ENCODE data around the gene KLK6. TPM values are rescaled to one million over a fixed set of nuclear protein-coding genes. Genes with fewer than 3 reads are reported as not detected.

Gene KLK6
- polyA plus RNA-seq (2013), result 59.8 and 62.6 TPM in 2 replicates

- Histone ChIP-seq H3K4ac (ENCODE audit: low read depth, low read length) (peak within 1 kb of the TSS; percentile 63), H3K23ac (ENCODE audit: low read length) (no peak within 1 kb of the TSS), H4K91ac (ENCODE audit: low read depth, low read length) (peak within 1 kb of the TSS; percentile 96), H3K79me1 (ENCODE audit: low read length) (peaks cover 23% of the 10 kb centered on the region), H2AK5ac (ENCODE audit: low read length) (peak within 1 kb of the TSS; percentile 93), H2BK12ac (ENCODE audit: low read length) (peak within 1 kb of the TSS; percentile 96), H3K79me2 (ENCODE audit: control insufficient read depth, insufficient read depth, low read length, poor library complexity) (peaks cover 4% of the 10 kb centered on the region), H3K27ac (ENCODE audit: low read depth, low read length) (peak within 1 kb of the TSS; percentile 54), H2BK120ac (ENCODE audit: insufficient read depth, low read length, poor library complexity) (peak within 1 kb of the TSS; percentile 97), H3K9me3 (ENCODE audit: insufficient read depth, low read depth, low read length) (peaks cover 2% of the 10 kb centered on the region), H3K4me1 (ENCODE audit: control insufficient read depth in 1 of 2, insufficient read depth in 2 of 2, low read length in 2 of 2) (peaks cover 23% of the 10 kb centered on the region in 2 experiments), H2AFZ (ENCODE audit: insufficient read depth, low read length, poor library complexity) (peak within 1 kb of the TSS; percentile 61), H3K9ac (ENCODE audit: low read length) (no peak within 1 kb of the TSS), H4K8ac (ENCODE audit: low read depth, low read length) (peak within 1 kb of the TSS; percentile 88), H3K18ac (ENCODE audit: low read length) (peak within 1 kb of the TSS; percentile 93), H3K4me3 (ENCODE audit: low read depth, low read length) (no peak within 1 kb of the TSS), H3K4me2 (ENCODE audit: low read length) (peak within 1 kb of the TSS; percentile 5), H3K36me3 (ENCODE audit: control insufficient read depth in 1 of 2, insufficient read depth in 2 of 2, low read length in 2 of 2) (no peaks in the 10 kb centered on the region), H4K12ac (ENCODE audit: low read depth, low read length) (peak within 1 kb of the TSS; percentile 31), H2BK5ac (ENCODE audit: low read depth, low read length, poor library complexity) (peak within 1 kb of the TSS; percentile 78), H3K27me3 (ENCODE audit: insufficient read depth, low read length) (no peaks in the 10 kb centered on the region), H3K14ac (ENCODE audit: low read length) (peak within 1 kb of the TSS; percentile 93)
- DNase-seq, result no peak
- no CpG with 5 or more reads among the region's 19 CpGs for whole genome bisulfite sequencing (ENCODE audit: extremely low coverage, insufficient coverage, insufficient read length)
Measured at GRCh38 chr19:50969413-50969760, at the start of gene KLK6. KLK6 (minus strand) TSS chr19:50969591; CDS start chr19:50968104, 1,487 bp downstream.

GRCh38 chr19:51018745-51019543, 49.6 kb upstream of the KLK6 start:
- H2BK12ac ChIP-seq (ENCODE audit: low read length), result peak overlapping the region; percentile 42
- H4K12ac ChIP-seq (ENCODE audit: low read depth, low read length), result no peak overlapping the region
- no peak overlapping the region for H2BK120ac ChIP-seq (ENCODE audit: insufficient read depth, low read length, poor library complexity)
- H3K9ac ChIP-seq (ENCODE audit: low read length), result no peak overlapping the region
- no peak overlapping the region for H2BK5ac ChIP-seq (ENCODE audit: low read depth, low read length, poor library complexity)
- no peak overlapping the region for H3K14ac ChIP-seq (ENCODE audit: low read length)
- WGBS (ENCODE audit: extremely low coverage, insufficient coverage, insufficient read length), result no CpG with 5 or more reads among the region's 68 CpGs
- H3K4me2 ChIP-seq (ENCODE audit: low read length), result peak overlapping the region; percentile 66
- peak overlapping the region; percentile 57 for H3K18ac ChIP-seq (ENCODE audit: low read length)
- H2AK5ac ChIP-seq (ENCODE audit: low read length), result no peak overlapping the region
- H3K36me3 ChIP-seq (ENCODE audit: control insufficient read depth in 1 of 2, insufficient read depth in 2 of 2, low read length in 2 of 2), result no peaks in the 10 kb centered on the region
- no peak overlapping the region for H3K27ac ChIP-seq (ENCODE audit: low read depth, low read length)
- peak overlapping the region; percentile 38 for H3K4me3 ChIP-seq (ENCODE audit: low read depth, low read length)
- peak overlapping the region; percentile 32 for H4K91ac ChIP-seq (ENCODE audit: low read depth, low read length)
- H3K23ac ChIP-seq (ENCODE audit: low read length), result no peak overlapping the region
- H3K79me2 ChIP-seq (ENCODE audit: control insufficient read depth, insufficient read depth, low read length, poor library complexity), result no peaks in the 10 kb centered on the region
- no peak for DNase-seq
- peaks cover 19% of the 10 kb centered on the region for H3K27me3 ChIP-seq (ENCODE audit: insufficient read depth, low read length)
- peaks cover 7 to 8% of the 10 kb centered on the region in 2 experiments for H3K4me1 ChIP-seq (ENCODE audit: control insufficient read depth in 1 of 2, insufficient read depth in 2 of 2, low read length in 2 of 2)
- H3K79me1 ChIP-seq (ENCODE audit: low read length), result no peaks in the 10 kb centered on the region
- no peak overlapping the region for H3K4ac ChIP-seq (ENCODE audit: low read depth, low read length)
- H4K8ac ChIP-seq (ENCODE audit: low read depth, low read length), result no peak overlapping the region
- no peaks in the 10 kb centered on the region for H3K9me3 ChIP-seq (ENCODE audit: insufficient read depth, low read depth, low read length)
- H2AFZ ChIP-seq (ENCODE audit: insufficient read depth, low read length, poor library complexity), result peak overlapping the region; percentile 61

GRCh38 chr19:51016798-51017683, 47.6 kb upstream of the KLK6 start:
- H2AFZ ChIP-seq (ENCODE audit: insufficient read depth, low read length, poor library complexity), result peak overlapping the region; percentile 33
- H3K9ac ChIP-seq (ENCODE audit: low read length), result no peak overlapping the region
- no peak overlapping the region for H3K23ac ChIP-seq (ENCODE audit: low read length)
- H3K4ac ChIP-seq (ENCODE audit: low read depth, low read length), result no peak overlapping the region
- H3K18ac ChIP-seq (ENCODE audit: low read length), result peak overlapping the region; percentile 20
- H3K4me2 ChIP-seq (ENCODE audit: low read length), result peak overlapping the region; percentile 61
- H4K8ac ChIP-seq (ENCODE audit: low read depth, low read length), result peak overlapping the region; percentile 36
- H3K27me3 ChIP-seq (ENCODE audit: insufficient read depth, low read length), result peaks cover 19% of the 10 kb centered on the region
- no peaks in the 10 kb centered on the region for H3K36me3 ChIP-seq (ENCODE audit: control insufficient read depth in 1 of 2, insufficient read depth in 2 of 2, low read length in 2 of 2)
- H2BK12ac ChIP-seq (ENCODE audit: low read length), result no peak overlapping the region
- H3K14ac ChIP-seq (ENCODE audit: low read length), result peak overlapping the region; percentile 34
- no peaks in the 10 kb centered on the region for H3K79me2 ChIP-seq (ENCODE audit: control insufficient read depth, insufficient read depth, low read length, poor library complexity)
- H3K4me1 ChIP-seq (ENCODE audit: control insufficient read depth in 1 of 2, insufficient read depth in 2 of 2, low read length in 2 of 2), result peaks cover 7 to 8% of the 10 kb centered on the region in 2 experiments
- H2AK5ac ChIP-seq (ENCODE audit: low read length), result no peak overlapping the region
- whole genome bisulfite sequencing (ENCODE audit: extremely low coverage, insufficient coverage, insufficient read length), result no CpG with 5 or more reads among the region's 68 CpGs
- H3K27ac ChIP-seq (ENCODE audit: low read depth, low read length), result no peak overlapping the region
- peak overlapping the region; percentile 39 for H4K12ac ChIP-seq (ENCODE audit: low read depth, low read length)
- H4K91ac ChIP-seq (ENCODE audit: low read depth, low read length), result no peak overlapping the region
- no peaks in the 10 kb centered on the region for H3K9me3 ChIP-seq (ENCODE audit: insufficient read depth, low read depth, low read length)
- H3K4me3 ChIP-seq (ENCODE audit: low read depth, low read length), result peak overlapping the region; percentile 56
- peak in 1 of 2 donors; percentile 26 for DNase-seq
- no peak overlapping the region for H2BK5ac ChIP-seq (ENCODE audit: low read depth, low read length, poor library complexity)
- no peaks in the 10 kb centered on the region for H3K79me1 ChIP-seq (ENCODE audit: low read length)
- H2BK120ac ChIP-seq (ENCODE audit: insufficient read depth, low read length, poor library complexity), result no peak overlapping the region

- no peaks in the 10 kb centered on the region for H3K79me1 ChIP-seq (ENCODE audit: low read length)
- no CpG with 5 or more reads among the region's 19 CpGs for WGBS (ENCODE audit: extremely low coverage, insufficient coverage, insufficient read length)
- H3K27me3 ChIP-seq (ENCODE audit: insufficient read depth, low read length), result peaks cover 19% of the 10 kb centered on the region
- DNase-seq, result no peak
- H3K4me3 ChIP-seq (ENCODE audit: low read depth, low read length), result no peak overlapping the region
- H2AFZ ChIP-seq (ENCODE audit: insufficient read depth, low read length, poor library complexity), result no peak overlapping the region
- H4K91ac ChIP-seq (ENCODE audit: low read depth, low read length), result no peak overlapping the region
- H3K4ac ChIP-seq (ENCODE audit: low read depth, low read length), result no peak overlapping the region
- no peaks in the 10 kb centered on the region for H3K79me2 ChIP-seq (ENCODE audit: control insufficient read depth, insufficient read depth, low read length, poor library complexity)
- no peak overlapping the region for H3K18ac ChIP-seq (ENCODE audit: low read length)
- H3K27ac ChIP-seq (ENCODE audit: low read depth, low read length), result no peak overlapping the region
- no peak overlapping the region for H2BK120ac ChIP-seq (ENCODE audit: insufficient read depth, low read length, poor library complexity)
- no peak overlapping the region for H2BK12ac ChIP-seq (ENCODE audit: low read length)
- peaks cover 7 to 8% of the 10 kb centered on the region in 2 experiments for H3K4me1 ChIP-seq (ENCODE audit: control insufficient read depth in 1 of 2, insufficient read depth in 2 of 2, low read length in 2 of 2)
- no peak overlapping the region for H3K14ac ChIP-seq (ENCODE audit: low read length)
- no peaks in the 10 kb centered on the region for H3K36me3 ChIP-seq (ENCODE audit: control insufficient read depth in 1 of 2, insufficient read depth in 2 of 2, low read length in 2 of 2)
- no peak overlapping the region for H3K9ac ChIP-seq (ENCODE audit: low read length)
- no peaks in the 10 kb centered on the region for H3K9me3 ChIP-seq (ENCODE audit: insufficient read depth, low read depth, low read length)
- H3K23ac ChIP-seq (ENCODE audit: low read length), result no peak overlapping the region
- H2AK5ac ChIP-seq (ENCODE audit: low read length), result no peak overlapping the region
- no peak overlapping the region for H4K12ac ChIP-seq (ENCODE audit: low read depth, low read length)
- no peak overlapping the region for H2BK5ac ChIP-seq (ENCODE audit: low read depth, low read length, poor library complexity)
- no peak overlapping the region for H4K8ac ChIP-seq (ENCODE audit: low read depth, low read length)
- H3K4me2 ChIP-seq (ENCODE audit: low read length), result no peak overlapping the region
Measured at GRCh38 chr19:51015691-51016267, 46.4 kb upstream of the KLK6 start.

Data from trophoblast cell (in vitro differentiated cells and primary cell).